T-helper 2 cell treated with Interferon-gamma antibody and Interleukin-4, amounts not matched to agents 5 μg/mL and 100 μg/mL, for 36 hours (primary cell): ENCODE data around the gene GSX2.
"Not testable (repeated sequence)": the region's sequence is repeated elsewhere in the genome, so short reads cannot be mapped to it uniquely, and the experiment has no call there.

Experiments used
- DNase-seq: peaks from one replicate; pipeline ENCODE4 v3.0.0; 2021; ENCODE audit warnings: low spot score
- H3K27ac Mint-ChIP-seq: one replicate; pipeline ENCODE4 v1.8.0; 2021; ENCODE audit warnings: mild to moderate bottlenecking, mixed read lengths
- H3K27me3 Mint-ChIP-seq: one replicate; pipeline ENCODE4 v1.8.0; 2021; ENCODE audit warnings: low read depth, mixed read lengths
- H3K36me3 Mint-ChIP-seq: one replicate; pipeline ENCODE4 v1.8.0; 2021; ENCODE audit warnings: low read depth, mixed read lengths
- H3K4me1 Mint-ChIP-seq: one replicate; pipeline ENCODE4 v1.8.0; 2021; ENCODE audit warnings: low read depth, mixed read lengths
- H3K4me3 Mint-ChIP-seq: one replicate; pipeline ENCODE4 v1.8.0; 2022; ENCODE audit warnings: mild to moderate bottlenecking, moderate library complexity, mixed read lengths
- H3K9me3 Mint-ChIP-seq: one replicate; pipeline ENCODE4 v1.8.0; 2021; ENCODE audit warnings: mixed read lengths

Gene GSX2

GRCh38 chr4:54099748-54100574 lies at the start of gene GSX2:
Gene GSX2 (plus strand): TSS chr4:54100163. CDS start chr4:54100345, 182 bp downstream.
- H3K27ac Mint-ChIP-seq = no peak within 1 kb of the TSS
- no peaks in the 10 kb centered on the region for H3K36me3 Mint-ChIP-seq
- no peaks in the 10 kb centered on the region for H3K9me3 Mint-ChIP-seq
- H3K27me3 Mint-ChIP-seq = peaks cover 92% of the 10 kb centered on the region
- peaks cover 19% of the 10 kb centered on the region for H3K4me1 Mint-ChIP-seq
- DNase-seq = no peak
- peak within 1 kb of the TSS; percentile 59 for H3K4me3 Mint-ChIP-seq

GRCh38 chr4:54050214-54050904 lies 49.6 kb upstream of the GSX2 start:
- Mint-ChIP-seq H3K4me1 (peaks cover 7% of the 10 kb centered on the region), H3K27ac (no peak overlapping the region), H3K9me3 (no peaks in the 10 kb centered on the region), H3K4me3 (no peak overlapping the region), H3K27me3 (no peaks in the 10 kb centered on the region), H3K36me3 (peaks cover 24% of the 10 kb centered on the region)
- no peak for DNase-seq

DNA sequence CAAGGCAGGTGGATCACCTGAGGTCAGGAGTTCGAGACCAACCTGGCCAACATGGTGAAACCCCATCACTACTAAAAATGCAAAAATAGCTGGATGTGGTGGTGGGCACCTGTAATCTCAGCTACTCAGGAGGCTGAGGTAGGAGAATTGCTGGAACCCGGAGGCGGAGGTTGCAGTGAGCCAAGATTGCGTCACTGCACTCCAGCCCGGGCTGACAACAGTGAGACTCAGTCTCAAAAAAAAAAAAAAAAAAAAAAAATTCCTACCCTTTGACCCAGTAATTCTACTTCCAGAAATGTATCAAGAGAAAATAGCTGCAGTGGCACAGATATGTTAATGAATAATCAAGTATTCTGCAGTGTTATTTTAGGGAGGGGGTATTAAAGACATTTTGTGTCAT lies 46.6 kb upstream of the GSX2 start:
- H3K4me3 Mint-ChIP-seq, DNase-seq, H3K27me3 Mint-ChIP-seq, H3K9me3 Mint-ChIP-seq, H3K27ac Mint-ChIP-seq: not testable (repeated sequence)
- Mint-ChIP-seq H3K4me1 (peaks cover 27% of the 10 kb centered on the region), H3K36me3 (peaks cover 13% of the 10 kb centered on the region)

- Mint-ChIP-seq H3K27ac (no peak overlapping the region), H3K4me3 (no peak overlapping the region), H3K27me3 (no peaks in the 10 kb centered on the region), H3K9me3 (no peaks in the 10 kb centered on the region), H3K36me3 (peaks cover 13% of the 10 kb centered on the region), H3K4me1 (peaks cover 30% of the 10 kb centered on the region)
- no peak for DNase-seq
Measured at GRCh38 chr4:54054501-54054900, 45.5 kb upstream of the GSX2 start.

- Mint-ChIP-seq H3K4me3 (no peak overlapping the region), H3K9me3 (no peaks in the 10 kb centered on the region), H3K27me3 (no peaks in the 10 kb centered on the region), H3K4me1 (peaks cover 37% of the 10 kb centered on the region), H3K27ac (no peak overlapping the region), H3K36me3 (peaks cover 21% of the 10 kb centered on the region)
- no peak for DNase-seq
Measured at GRCh38 chr4:54055494-54055893, 44.5 kb upstream of the GSX2 start.

DNA sequence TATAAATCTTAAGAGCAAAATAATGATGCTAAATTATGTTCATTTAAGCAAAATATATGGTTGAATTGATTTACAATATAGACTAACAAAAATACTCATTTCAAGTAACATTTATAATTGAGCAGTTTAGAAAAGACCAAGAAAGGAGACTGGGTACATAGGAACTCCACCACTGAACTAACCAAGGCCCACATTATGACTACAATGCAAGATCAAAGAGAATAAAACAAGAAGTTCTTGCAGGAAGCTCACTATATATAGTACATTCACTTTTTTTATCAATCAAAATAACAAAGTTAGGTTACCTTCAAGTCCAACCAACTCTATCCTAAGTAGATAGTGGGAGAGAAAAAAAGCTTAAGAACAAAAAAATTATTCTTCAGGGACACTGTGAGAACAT lies 43.6 kb upstream of the GSX2 start:
- Mint-ChIP-seq H3K36me3 (peaks cover 21% of the 10 kb centered on the region), H3K27ac (no peak overlapping the region), H3K27me3 (no peaks in the 10 kb centered on the region), H3K4me3 (no peak overlapping the region), H3K9me3 (no peaks in the 10 kb centered on the region), H3K4me1 (peaks cover 42% of the 10 kb centered on the region)
- DNase-seq = no peak

DNA sequence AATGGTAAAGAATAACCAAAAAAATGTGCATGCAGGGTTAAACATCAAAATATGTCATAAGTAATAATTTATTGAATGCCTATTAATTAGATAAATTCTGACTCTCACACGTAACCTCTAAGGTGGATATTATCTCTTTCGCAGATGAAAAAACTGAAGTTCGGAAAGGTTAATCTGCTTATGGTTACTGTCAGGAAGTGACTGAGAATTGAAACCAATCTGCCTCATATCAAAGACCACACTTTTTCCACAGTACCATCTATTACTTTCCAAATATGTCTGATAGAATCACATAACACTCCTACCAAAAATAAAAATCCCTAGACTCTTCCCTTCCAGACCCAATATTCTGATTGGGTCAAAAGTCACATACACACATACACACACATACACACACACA lies 41.8 kb upstream of the GSX2 start:
- Mint-ChIP-seq H3K27me3 (no peaks in the 10 kb centered on the region), H3K36me3 (peaks cover 26% of the 10 kb centered on the region), H3K4me3 (peak overlapping the region; percentile 63), H3K4me1 (peaks cover 49% of the 10 kb centered on the region), H3K9me3 (no peaks in the 10 kb centered on the region), H3K27ac (peak overlapping the region; percentile 27)
- DNase-seq = no peak

DNA sequence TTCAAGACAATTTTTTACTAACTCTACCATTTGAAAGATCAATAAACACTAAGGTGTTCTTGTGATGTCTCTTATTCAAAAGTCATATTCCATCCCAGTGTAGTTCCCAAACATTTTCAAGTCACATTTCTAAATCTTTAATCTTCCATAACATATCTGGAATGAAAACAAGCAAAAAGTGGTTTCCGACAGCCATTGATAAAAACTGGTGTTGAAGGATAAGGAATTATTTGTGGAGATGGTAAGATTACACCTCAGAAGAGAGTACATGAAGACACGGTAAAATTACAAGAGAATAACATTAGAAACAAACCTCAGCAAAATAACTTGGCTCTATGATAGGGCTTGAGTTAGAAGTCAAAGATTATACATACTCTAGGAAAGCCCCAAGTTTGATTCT lies 39.8 kb upstream of the GSX2 start:
- no peaks in the 10 kb centered on the region for H3K27me3 Mint-ChIP-seq
- H3K9me3 Mint-ChIP-seq = no peaks in the 10 kb centered on the region
- no peak overlapping the region for H3K4me3 Mint-ChIP-seq
- H3K4me1 Mint-ChIP-seq = peaks cover 54% of the 10 kb centered on the region
- H3K36me3 Mint-ChIP-seq = peaks cover 23% of the 10 kb centered on the region
- no peak overlapping the region for H3K27ac Mint-ChIP-seq
- no peak for DNase-seq

- Mint-ChIP-seq H3K4me3 (peak overlapping the region; percentile 63), H3K9me3 (no peaks in the 10 kb centered on the region), H3K36me3 (peaks cover 22% of the 10 kb centered on the region), H3K4me1 (peaks cover 62% of the 10 kb centered on the region), H3K27ac (no peak overlapping the region), H3K27me3 (no peaks in the 10 kb centered on the region)
- DNase-seq = no peak
Measured at GRCh38 chr4:54061067-54061466, 38.9 kb upstream of the GSX2 start.

- H3K4me3 Mint-ChIP-seq = peak overlapping the region; percentile 63
- H3K4me1 Mint-ChIP-seq = peaks cover 57% of the 10 kb centered on the region
- no peaks in the 10 kb centered on the region for H3K27me3 Mint-ChIP-seq
- peak overlapping the region; percentile 38 for H3K27ac Mint-ChIP-seq
- peaks cover 22% of the 10 kb centered on the region for H3K36me3 Mint-ChIP-seq
- no peak for DNase-seq
- no peaks in the 10 kb centered on the region for H3K9me3 Mint-ChIP-seq
Measured at GRCh38 chr4:54061873-54062272, 38.1 kb upstream of the GSX2 start.

- H3K27ac Mint-ChIP-seq = no peak overlapping the region
- no peaks in the 10 kb centered on the region for H3K9me3 Mint-ChIP-seq
- peaks cover 20% of the 10 kb centered on the region for H3K36me3 Mint-ChIP-seq
Measured at GRCh38 chr4:54062392-54062791, 37.6 kb upstream of the GSX2 start.

DNA sequence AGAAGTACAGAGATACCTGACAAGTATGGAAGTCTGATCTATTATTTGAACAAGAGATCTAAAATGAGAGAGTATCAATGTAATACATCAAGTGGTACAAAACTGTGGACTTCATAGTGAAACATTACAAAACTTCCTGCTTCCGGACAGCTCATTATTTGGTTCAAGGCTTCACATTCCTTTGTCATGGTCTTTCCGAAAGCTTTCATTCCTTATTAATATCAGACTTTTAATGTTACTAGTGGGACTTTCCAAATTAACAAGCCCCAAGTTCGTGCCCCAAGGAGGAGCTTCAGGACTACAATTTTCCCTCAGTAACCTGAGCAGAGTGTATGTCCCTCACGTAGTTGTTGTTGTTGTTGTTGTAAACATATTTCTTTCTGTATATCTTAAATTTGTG lies 36.7 kb upstream of the GSX2 start:
- peaks cover 43% of the 10 kb centered on the region for H3K4me1 Mint-ChIP-seq
- no peaks in the 10 kb centered on the region for H3K27me3 Mint-ChIP-seq
- peak overlapping the region; percentile 96 for H3K4me3 Mint-ChIP-seq

More at GRCh38 chr4:54062392-54062791, 37.6 kb upstream of the GSX2 start:
- no peaks in the 10 kb centered on the region for H3K27me3 Mint-ChIP-seq
- DNase-seq = no peak
- H3K4me3 Mint-ChIP-seq = peak overlapping the region; percentile 96
- H3K4me1 Mint-ChIP-seq = peaks cover 51% of the 10 kb centered on the region

DNA sequence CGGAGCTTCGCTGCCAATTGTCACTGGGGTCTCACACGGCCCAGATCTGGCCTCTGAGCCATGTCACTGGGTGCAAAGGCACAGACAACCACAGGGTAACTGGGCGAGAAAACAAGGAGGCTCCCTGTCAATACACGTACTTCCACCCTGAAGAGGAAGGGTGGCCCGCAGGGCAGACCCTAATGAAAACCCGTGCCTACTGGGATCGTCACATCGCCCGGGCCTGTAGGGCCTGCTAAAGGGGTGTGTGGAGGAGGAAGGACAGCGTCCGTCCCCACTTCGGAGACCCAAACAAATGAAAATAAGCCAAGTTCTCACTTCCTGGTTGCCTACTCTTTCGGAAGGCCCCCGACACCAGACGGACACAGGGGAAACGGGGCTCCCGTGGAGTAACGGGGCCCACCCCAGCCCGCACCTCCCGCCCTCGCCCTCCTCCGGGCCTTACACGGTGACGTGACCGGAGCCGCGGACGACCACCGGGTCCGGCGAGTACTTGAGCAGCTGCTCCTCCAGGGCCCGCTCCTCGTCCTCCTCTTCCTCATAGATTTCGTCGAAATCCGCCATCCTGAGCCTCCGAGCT lies 36.1 kb upstream of the GSX2 start:
- H3K4me1 Mint-ChIP-seq = peaks cover 40% of the 10 kb centered on the region
- peaks cover 15% of the 10 kb centered on the region for H3K36me3 Mint-ChIP-seq
- no peaks in the 10 kb centered on the region for H3K27me3 Mint-ChIP-seq
- peak; percentile 34 for DNase-seq
- H3K27ac Mint-ChIP-seq = peak overlapping the region; percentile 92
- H3K9me3 Mint-ChIP-seq = no peaks in the 10 kb centered on the region
- H3K4me3 Mint-ChIP-seq = peak overlapping the region; percentile 96

More for the DNA sequence above, 36.7 kb upstream of the GSX2 start:
- peak overlapping the region; percentile 92 for H3K27ac Mint-ChIP-seq
- peaks cover 17% of the 10 kb centered on the region for H3K36me3 Mint-ChIP-seq
- DNase-seq = peak; percentile 10
- no peaks in the 10 kb centered on the region for H3K9me3 Mint-ChIP-seq
